GM12865 (cell line): ENCODE measurements around the gene VAV3.

Source experiments
- DNase-seq: peaks from one replicate; pipeline ENCODE4 v3.0.0; 2010; ENCODE audit warnings: low read depth
- H3K4me3 ChIP-seq: 2 replicates; pipeline ENCODE4 v1.5.1; 2011; ENCODE audit warnings: mild to moderate bottlenecking, low read depth, low read length, control low read depth
- TF ChIP-seq, protein P1 (sequence below): IDR thresholded peaks from 2 replicates; pipeline ENCODE4 v1.5.1; 2011; ENCODE audit warnings: low read length, control low read depth, low read depth, inconsistent platforms; ENCODE audit not compliant: insufficient read depth; ENCODE audit errors: missing control alignments

The VAV3 gene

DNA sequence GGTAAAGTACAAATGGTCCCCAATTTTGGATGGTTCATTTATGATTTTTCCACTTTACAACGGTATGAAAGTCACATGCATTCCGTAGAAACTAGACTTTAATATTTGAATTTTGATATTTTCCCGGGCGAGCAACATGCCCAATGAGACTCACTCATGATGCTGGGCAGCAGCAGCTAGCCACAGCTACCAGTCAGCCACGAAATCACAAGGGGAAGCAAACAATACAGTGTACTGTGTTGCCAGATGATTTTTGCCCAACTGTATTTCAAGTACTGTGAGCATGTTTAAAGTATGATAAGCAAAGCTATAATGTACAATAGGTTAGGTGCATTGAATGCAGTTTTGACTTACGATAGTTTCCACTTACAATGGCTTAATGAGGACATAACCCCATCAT, 266.8 kb downstream of the VAV3 start:
- TF ChIP-seq, protein P1, sequence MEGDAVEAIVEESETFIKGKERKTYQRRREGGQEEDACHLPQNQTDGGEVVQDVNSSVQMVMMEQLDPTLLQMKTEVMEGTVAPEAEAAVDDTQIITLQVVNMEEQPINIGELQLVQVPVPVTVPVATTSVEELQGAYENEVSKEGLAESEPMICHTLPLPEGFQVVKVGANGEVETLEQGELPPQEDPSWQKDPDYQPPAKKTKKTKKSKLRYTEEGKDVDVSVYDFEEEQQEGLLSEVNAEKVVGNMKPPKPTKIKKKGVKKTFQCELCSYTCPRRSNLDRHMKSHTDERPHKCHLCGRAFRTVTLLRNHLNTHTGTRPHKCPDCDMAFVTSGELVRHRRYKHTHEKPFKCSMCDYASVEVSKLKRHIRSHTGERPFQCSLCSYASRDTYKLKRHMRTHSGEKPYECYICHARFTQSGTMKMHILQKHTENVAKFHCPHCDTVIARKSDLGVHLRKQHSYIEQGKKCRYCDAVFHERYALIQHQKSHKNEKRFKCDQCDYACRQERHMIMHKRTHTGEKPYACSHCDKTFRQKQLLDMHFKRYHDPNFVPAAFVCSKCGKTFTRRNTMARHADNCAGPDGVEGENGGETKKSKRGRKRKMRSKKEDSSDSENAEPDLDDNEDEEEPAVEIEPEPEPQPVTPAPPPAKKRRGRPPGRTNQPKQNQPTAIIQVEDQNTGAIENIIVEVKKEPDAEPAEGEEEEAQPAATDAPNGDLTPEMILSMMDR: no peak
- DNase-seq: no peak
- no peak overlapping the region for H3K4me3 ChIP-seq

DNA sequence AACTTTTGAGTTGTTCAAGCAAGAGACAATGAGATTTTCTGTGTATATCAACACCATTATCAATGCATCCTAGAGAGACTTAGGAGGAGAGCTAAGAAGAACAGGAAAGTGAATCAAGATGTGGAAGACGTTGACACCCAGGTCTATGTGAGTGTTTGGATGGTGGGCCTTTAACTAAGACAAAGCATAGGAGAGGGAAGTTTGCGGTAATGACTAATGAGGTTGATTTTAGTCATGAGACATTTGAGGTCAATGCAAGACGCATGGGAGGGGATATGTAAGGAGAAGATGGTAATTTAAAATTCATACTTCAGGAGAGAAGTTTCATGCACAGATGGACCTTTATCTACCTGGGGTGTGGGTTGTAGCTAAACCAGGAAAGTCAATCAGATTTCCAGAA, 269.6 kb downstream of the VAV3 start:
- DNase-seq: no peak
- TF ChIP-seq, protein P1: no peak
- no peak overlapping the region for H3K4me3 ChIP-seq

DNA sequence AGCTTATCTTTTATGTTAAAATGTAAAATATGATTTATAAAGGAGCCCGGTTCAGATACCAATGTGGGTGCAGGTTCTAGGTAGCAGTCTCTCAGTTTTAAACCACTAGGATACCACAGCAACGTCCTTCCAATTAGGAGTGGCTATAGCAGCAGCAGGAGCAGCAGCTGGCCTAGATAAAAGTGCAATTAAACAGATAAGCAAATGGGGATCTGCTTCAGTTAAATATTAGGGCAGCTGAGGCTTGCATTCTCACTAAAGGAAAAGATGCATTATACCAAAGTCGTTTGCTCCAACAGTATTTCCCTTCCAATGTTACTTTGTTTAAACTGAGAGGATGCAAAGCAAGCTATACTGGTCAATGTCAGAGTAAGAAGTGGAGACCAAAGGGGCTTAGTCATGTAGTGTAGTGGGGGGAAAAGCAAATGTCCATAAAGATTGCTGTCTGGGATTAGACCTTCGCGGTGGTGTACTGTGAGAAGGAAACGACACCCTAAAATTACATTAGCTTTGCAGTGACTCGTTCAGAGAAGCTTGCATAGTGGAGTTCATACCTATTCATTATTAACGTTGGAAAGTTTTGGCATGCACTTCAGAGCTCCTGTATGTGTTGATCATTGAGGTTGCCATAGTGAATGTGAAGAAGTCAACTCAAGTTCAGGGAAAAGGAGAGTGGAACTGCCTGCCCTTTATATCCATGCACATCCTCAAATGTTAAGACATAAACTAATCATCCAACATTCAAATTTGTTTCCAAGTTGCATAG, 272.2 kb downstream of the VAV3 start:
- no peak overlapping the region for H3K4me3 ChIP-seq
- TF ChIP-seq, protein P1: no peak
- DNase-seq: no peak

DNA sequence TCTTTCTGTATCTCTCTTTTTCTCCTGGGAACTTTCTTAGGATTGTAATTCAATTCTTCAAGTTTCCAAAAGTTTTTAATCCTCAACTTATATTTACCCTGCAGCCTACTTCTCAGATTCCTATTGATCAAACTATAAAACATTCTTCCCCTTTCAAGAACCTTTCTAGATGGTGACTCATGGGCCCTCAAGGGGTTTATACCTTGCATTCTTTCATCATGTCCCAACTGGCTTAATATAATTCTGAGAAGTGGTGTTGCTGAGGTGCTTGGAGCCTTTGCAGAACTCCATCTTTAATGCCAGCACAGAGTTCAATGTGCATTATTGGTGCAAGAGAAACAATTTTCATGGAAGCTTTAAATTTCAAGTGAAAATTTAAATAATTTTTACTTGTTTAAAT, 273.4 kb downstream of the VAV3 start:
- no peak for DNase-seq

DNA sequence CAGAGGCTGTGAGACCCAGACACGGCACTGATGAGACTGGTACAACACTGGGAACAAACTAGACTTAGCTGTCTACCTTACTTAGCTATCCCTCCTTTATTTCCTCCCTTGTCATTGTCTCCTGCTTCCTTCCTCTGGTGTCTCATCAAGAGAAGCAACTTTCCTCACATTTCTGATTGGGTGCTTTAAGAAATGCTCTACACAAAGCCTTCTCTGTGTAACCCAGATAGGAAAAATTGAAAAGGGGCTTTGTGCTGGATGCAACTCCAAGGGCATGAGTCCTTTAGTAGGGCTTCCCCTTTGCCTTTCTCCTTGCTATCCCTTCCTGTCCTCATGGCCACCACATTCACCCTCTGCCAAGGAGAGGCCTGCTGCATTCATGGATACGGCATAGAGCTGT, 274.5 kb downstream of the VAV3 start:
- DNase-seq: no peak
- TF ChIP-seq, protein P1: no peak
- no peak overlapping the region for H3K4me3 ChIP-seq

More for the DNA sequence above, 273.4 kb downstream of the VAV3 start:
- TF ChIP-seq, protein P1: no peak
- no peak overlapping the region for H3K4me3 ChIP-seq

DNA sequence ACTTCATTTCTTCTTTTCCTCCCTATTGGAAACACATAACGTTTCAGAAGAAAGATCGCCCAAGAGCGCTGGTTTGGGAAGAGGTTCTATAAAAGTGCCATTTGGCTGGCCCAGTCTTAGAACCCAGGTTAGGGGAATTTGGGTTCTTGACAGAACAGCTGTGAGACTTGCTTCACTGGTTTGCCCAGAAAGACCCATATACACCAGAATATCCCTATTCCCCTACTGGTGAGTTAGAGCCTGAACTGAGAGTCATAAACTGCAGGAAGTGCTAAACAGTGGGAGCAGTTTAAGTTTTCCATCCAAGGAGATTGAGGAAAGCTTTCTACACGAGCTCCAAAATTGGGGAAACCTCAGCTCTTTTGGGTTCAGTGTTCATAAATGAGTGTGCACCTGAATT, 275.2 kb downstream of the VAV3 start:
- no peak for DNase-seq
- TF ChIP-seq, protein P1: no peak
- no peak overlapping the region for H3K4me3 ChIP-seq

DNA sequence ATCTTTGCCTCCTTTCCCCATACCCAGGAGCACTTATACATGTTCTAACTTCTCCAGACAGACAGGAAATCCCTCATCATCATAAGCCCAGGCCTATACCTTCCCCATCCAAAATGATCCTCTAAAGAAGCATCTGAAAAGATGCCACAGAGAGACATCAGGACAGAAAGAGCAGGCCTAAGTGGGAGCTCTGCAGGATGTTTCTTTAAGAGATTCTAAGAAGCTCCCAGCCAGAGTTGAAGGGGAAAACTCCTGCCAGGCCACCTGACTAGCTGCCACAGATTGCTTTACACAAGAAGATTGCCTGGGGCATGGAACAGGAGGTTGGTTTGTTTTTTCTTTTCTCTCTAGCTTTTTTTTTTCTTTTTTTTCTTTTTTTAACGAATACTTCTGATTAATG, 275.8 kb downstream of the VAV3 start:
- H3K4me3 ChIP-seq: no peak overlapping the region
- TF ChIP-seq, protein P1: no peak
- no peak for DNase-seq
